PC-9 (cell line): Measurements from ENCODE around the gene TDP2. TPM values are rescaled to one million over a fixed set of nuclear protein-coding genes. Genes with fewer than 3 reads are reported as not detected.
"Not testable (repeated sequence)": the region's sequence is repeated elsewhere in the genome, so short reads cannot be mapped to it uniquely, and the experiment has no call there.

Experiments used
- BruUV-seq: library from RNA; stranded (reverse); fragments of 400-500 nt; replicated peaks from 2 replicates; lab custom pipeline; 2021; lab: Mats Ljungman, UMichigan
- CTCF ChIA-PET: fragments of 300-600 bp; sonication (Branson Sonifier 250); formaldehyde crosslinking; loops from one replicate; lab custom pipeline; 2022; ENCODE audit warnings: antibody characterized with exemption; lab: Charles Lee
- POLR2A ChIA-PET: fragments of 300-600 bp; sonication (Branson Sonifier 250); formaldehyde crosslinking; loops from one replicate; lab custom pipeline; 2022; ENCODE audit warnings: antibody characterized with exemption; ENCODE audit not compliant: unreplicated experiment; lab: Charles Lee
- DNase-seq, 2 experiments: peaks; one replicate each; pipeline versions ENCODE4 v3.0.0 to v3.0.0-alpha.2; 2015 to 2022; ENCODE audit warnings: mixed read lengths in 1 of 2
- H2AFZ ChIP-seq: fragments of 200-600 bp; sonication (generic); 2 replicates; pipeline ENCODE4 v1.8.1; 2017; ENCODE audit warnings: antibody characterized with exemption
- H3F3A ChIP-seq: fragments of 200-600 bp; sonication (generic); 2 replicates; pipeline ENCODE4 v1.8.1; 2017; ENCODE audit warnings: antibody characterized with exemption, mild to moderate bottlenecking, low read depth; ENCODE audit not compliant: insufficient read depth
- H3K27ac ChIP-seq: fragments of 200-600 bp; sonication (generic); 2 replicates; pipeline ENCODE4 v1.6.1; 2016; ENCODE audit warnings: mixed run types
- H3K27me3 ChIP-seq: fragments of 200-600 bp; sonication (generic); 2 replicates; pipeline ENCODE4 v1.6.1; 2016; ENCODE audit warnings: low read depth, mixed run types; ENCODE audit not compliant: insufficient read depth
- H3K36me3 ChIP-seq: fragments of 200-600 bp; sonication (generic); 2 replicates; pipeline ENCODE4 v1.6.1; 2016; ENCODE audit warnings: low read depth, mixed run types
- H3K4me1 ChIP-seq: fragments of 200-600 bp; sonication (generic); replicated peaks from 2 replicates; pipeline ENCODE4 v1.6.1; 2016; ENCODE audit warnings: mixed run types; ENCODE audit not compliant: insufficient read depth
- H3K4me2 ChIP-seq: fragments of 200-600 bp; sonication (generic); 2 replicates; pipeline ENCODE4 v1.6.1; 2017; ENCODE audit warnings: mixed run types
- H3K4me3 ChIP-seq: fragments of 200-600 bp; sonication (generic); 2 replicates; pipeline ENCODE4 v1.6.1; 2016; ENCODE audit warnings: mixed run types
- H3K79me2 ChIP-seq: fragments of 200-600 bp; sonication (generic); 2 replicates; pipeline ENCODE4 v1.6.1; 2017; ENCODE audit warnings: low read depth, mixed run types
- H3K9me2 ChIP-seq: fragments of 200-600 bp; sonication (generic); 2 replicates; pipeline ENCODE4 v1.8.1; 2017; ENCODE audit warnings: mild to moderate bottlenecking; ENCODE audit not compliant: insufficient read depth
- H3K9me3 ChIP-seq: fragments of 200-600 bp; sonication (generic); 2 replicates; pipeline ENCODE4 v1.8.1; 2016; ENCODE audit warnings: low read depth; ENCODE audit not compliant: insufficient read depth
- H4K20me1 ChIP-seq: fragments of 200-600 bp; sonication (generic); 2 replicates; pipeline ENCODE4 v1.8.1; 2017; ENCODE audit not compliant: insufficient read depth
- CTCF ChIP-seq: fragments of 200-600 bp; sonication (generic); conservative IDR thresholded peaks from 2 replicates; pipeline ENCODE4 v1.6.1; 2017; ENCODE audit warnings: mixed run types, antibody characterized with exemption, mild to moderate bottlenecking, moderate library complexity
- EZH2 ChIP-seq: fragments of 200-600 bp; sonication (generic); IDR thresholded peaks from 2 replicates; pipeline ENCODE4 v1.8.0; 2017; ENCODE audit warnings: antibody characterized with exemption, low read depth
- intact Hi-C: fragments of 100-400 bp; cut with micrococcal nuclease; formaldehyde crosslinking; loops from one replicate; pipeline ENCODE4 v1.10.0; 2022; ENCODE audit not compliant: unreplicated experiment
- total RNA-seq: library from RNA; stranded (reverse); gene quantifications from 2 replicates; pipeline ENCODE4 v1.2.3, GENCODE V29; 2021

TDP2 gene
- total RNA-seq, 1 experiment from 2014 or later: 95.8 TPM

- Histone ChIP-seq H3K4me3 (no peak overlapping the region), H3K4me2 (peak overlapping the region; percentile 97; the same call in 1 of the 2 replicates), H3F3A (peaks cover 24% of the 10 kb centered on the region), H3K4me1 (peaks cover 25% of the 10 kb centered on the region), H3K9me2 (no peaks in the 10 kb centered on the region), H3K9me3 (peaks cover 28% of the 10 kb centered on the region), H3K79me2 (peaks cover 44% of the 10 kb centered on the region), H3K27me3 (no peaks in the 10 kb centered on the region), H3K36me3 (peaks cover 23% of the 10 kb centered on the region; the same call in 1 of the 2 replicates), H3K27ac (no peak overlapping the region), H2AFZ (no peak overlapping the region), H4K20me1 (no peaks in the 10 kb centered on the region)
- intact Hi-C loops: no loop called here
- DNase-seq: no peak
- TF ChIP-seq CTCF: no peak
- TF ChIP-seq EZH2: no peak
- CTCF ChIA-PET: no interaction called here
- POLR2A ChIA-PET: no interaction called here
- BruUV-seq: no TSS peak
Observed at GRCh38 chr6:24668997-24669361, 2.3 kb upstream of the TDP2 start.

GRCh38 chr6:24668066-24668996, 1.6 kb upstream of the TDP2 start:
- H3K4me2 ChIP-seq: peak overlapping the region; percentile 97
- POLR2A ChIA-PET, BruUV-seq, intact Hi-C loops, CTCF ChIA-PET, DNase-seq, H3K9me2 ChIP-seq, H4K20me1 ChIP-seq, H3K27me3 ChIP-seq: not testable (repeated sequence)
- peaks cover 30% of the 10 kb centered on the region; the same call in 1 of the 2 replicates for H3K36me3 ChIP-seq
- H3F3A ChIP-seq: peaks cover 24% of the 10 kb centered on the region
- H3K27ac ChIP-seq: peak overlapping the region; percentile 97
- peak overlapping the region; percentile 98; the same call in 1 of the 2 replicates for H3K4me3 ChIP-seq
- peak overlapping the region; percentile 92; the same call in 1 of the 2 replicates for H2AFZ ChIP-seq
- H3K9me3 ChIP-seq: peaks cover 24% of the 10 kb centered on the region
- H3K4me1 ChIP-seq: peaks cover 32% of the 10 kb centered on the region
- peaks cover 51% of the 10 kb centered on the region for H3K79me2 ChIP-seq

- H2AFZ ChIP-seq: peak overlapping the region; percentile 92
- H3K36me3 ChIP-seq: peaks cover 36% of the 10 kb centered on the region
- H3K4me2 ChIP-seq: peak overlapping the region; percentile 97
- BruUV-seq: TSS peak; percentile 80
- H3K79me2 ChIP-seq: peaks cover 60% of the 10 kb centered on the region
- intact Hi-C loops: loop anchor here (1.0 to 2.0 kb wide), 4 partner anchors 21 to 84 kb away; partner anchors contain the start of gene KIAA0319
- H3K27ac ChIP-seq: peak overlapping the region; percentile 97
- peaks cover 24% of the 10 kb centered on the region for H3F3A ChIP-seq
- DNase-seq: peak in 1 of 2 experiments; percentile 54
- TF ChIP-seq CTCF: no peak
- no peak for TF ChIP-seq EZH2
- POLR2A ChIA-PET: interaction anchor here (0.6 to 0.7 kb wide), 3 partner anchors 11 to 85 kb away, joined by 3 to 5 read pairs (median 5); no protein-coding TSS in a partner anchor
- peak overlapping the region; percentile 98 for H3K4me3 ChIP-seq
- peaks cover 36% of the 10 kb centered on the region for H3K4me1 ChIP-seq
- CTCF ChIA-PET: interaction anchor here (1.0 kb wide), 1 partner anchor 84 kb away, joined by 3 read pairs; no protein-coding TSS in a partner anchor
- no peaks in the 10 kb centered on the region for H3K27me3 ChIP-seq
- no peaks in the 10 kb centered on the region for H3K9me2 ChIP-seq
- no peaks in the 10 kb centered on the region for H4K20me1 ChIP-seq
- H3K9me3 ChIP-seq: peaks cover 19% of the 10 kb centered on the region
Observed at GRCh38 chr6:24667378-24667803, 692 bp upstream of the TDP2 start.
